SH-SY5Y (cell line): ENCODE results near the gene MAN1C1.

Experiments
- GATA2 ChIP-seq: IDR thresholded peaks from 2 replicates; pipeline ENCODE4 v1.6.1; 2011; ENCODE audit warnings: mild to moderate bottlenecking, low read depth, low read length
- GATA3 ChIP-seq: IDR thresholded peaks from 2 replicates; pipeline ENCODE4 v1.6.1; 2011; ENCODE audit warnings: low read depth, mild to moderate bottlenecking, low read length, moderate library complexity

- no peak for TF ChIP-seq GATA2
- no peak for TF ChIP-seq GATA3
Observed at GRCh38 chr1:25572708-25573590, 43.6 kb upstream of the MAN1C1 start.
